ENCODE data around the gene P2RX1. TPM values are rescaled to one million over a fixed set of nuclear protein-coding genes. Genes with fewer than 3 reads are reported as not detected.

P2RX1 gene
- total and polyA plus RNA-seq, 4 donors, result 0.44 to 5.2 (median 0.64) TPM

GRCh38 chr17:3919123-3919624, 2.9 kb upstream of the P2RX1 start:
- no peak for DNase-seq (ENCODE audit: low spot score)
- Histone ChIP-seq H3K4me1 (ENCODE audit: control insufficient read depth in 4 of 4, insufficient read depth in 4 of 4, low read length in 3 of 4) (peaks cover 0 to 2% (median 0%) of the 10 kb centered on the region in 4 donors), H3K4me3 (ENCODE audit: low read depth in 1 of 3, low read length in 3 of 3) (no peak overlapping the region), H3K9ac (ENCODE audit: low read depth in 1 of 2, low read length in 2 of 2) (no peak overlapping the region), H3K9me3 (ENCODE audit: control insufficient read depth in 4 of 4, low read length in 3 of 4) (no peaks in the 10 kb centered on the region), H3K36me3 (ENCODE audit: control insufficient read depth in 4 of 4, insufficient read depth in 3 of 4, low read depth in 1 of 4, low read length in 3 of 4) (no peaks in the 10 kb centered on the region), H3K27ac (ENCODE audit: low read depth in 1 of 2, low read length in 2 of 2) (no peak overlapping the region), H3K27me3 (ENCODE audit: control insufficient read depth in 4 of 4, insufficient read depth in 4 of 4, low read length in 3 of 4) (no peaks in the 10 kb centered on the region)
- 90% methylated on average over 22 of the region's 22 CpGs for WGBS
- no peak for TF ChIP-seq FOXA1 (IDR thresholded peaks at IDR 0.05)
- no peak for TF ChIP-seq TAF1 (conservative IDR thresholded peaks at IDR 0.05)
- TF ChIP-seq RXRA (IDR thresholded peaks at IDR 0.05), result no peak
- TF ChIP-seq EGR1 (IDR thresholded peaks at IDR 0.05; ENCODE audit: low read depth in 2 of 2), result no peak
- no peak for TF ChIP-seq SP1 (IDR thresholded peaks at IDR 0.05)
- no peak for TF ChIP-seq RAD21 (IDR thresholded peaks at IDR 0.05)
- no peak for TF ChIP-seq YY1 (IDR thresholded peaks at IDR 0.05)
- no peak for TF ChIP-seq CTCF (IDR thresholded peaks at IDR 0.05; ENCODE audit: low read depth, low read length, missing input control)
- no peak for TF ChIP-seq ATF3 (IDR thresholded peaks at IDR 0.05)
- no peak for TF ChIP-seq HNF4A (conservative IDR thresholded peaks at IDR 0.05)
- no peak for TF ChIP-seq REST (IDR thresholded peaks at IDR 0.05)
- TF ChIP-seq JUND (IDR thresholded peaks at IDR 0.05), result no peak
- TF ChIP-seq NR2F2 (IDR thresholded peaks at IDR 0.05), result no peak
- TF ChIP-seq ZBTB33 (IDR thresholded peaks at IDR 0.05), result no peak
- TF ChIP-seq FOXA2 (IDR thresholded peaks at IDR 0.05), result no peak
- TF ChIP-seq HNF4G (IDR thresholded peaks at IDR 0.05), result no peak
